Prostate gland (tissue), 2 donors: Measurements from ENCODE around the gene GABRB2. TPM values are rescaled to one million over a fixed set of nuclear protein-coding genes. Genes with fewer than 3 reads are reported as not detected.

ENCODE experiments used
- DNase-seq: peaks from one replicate; pipeline ENCODE4 v3.0.0-alpha.2; 2019; ENCODE audit warnings: low spot score
- H3K27ac ChIP-seq, 2 donors: fragments of 200-600 bp; sonication (generic); 2 replicates each; pipeline ENCODE4 v1.5.1; 2017 to 2019
- H3K27me3 ChIP-seq: fragments of 200-600 bp; sonication (generic); replicated peaks from 2 replicates; pipeline ENCODE4 v1.5.1; 2019; ENCODE audit not compliant: insufficient read depth
- H3K36me3 ChIP-seq, 2 donors: fragments of 200-600 bp; sonication (generic); 1 replicate in 1 of 2; 2 replicates in 1 of 2; pipeline versions ENCODE4 v1.5.1 to v1.8.1; 2017 to 2019
- H3K4me1 ChIP-seq: fragments of 200-600 bp; sonication (generic); replicated peaks from 2 replicates; pipeline ENCODE4 v1.5.1; 2019
- H3K4me3 ChIP-seq, 2 donors: fragments of 200-600 bp; sonication (generic); 2 replicates each; pipeline ENCODE4 v1.5.1; 2017 to 2019
- H3K9me3 ChIP-seq: fragments of 200-600 bp; sonication (generic); 2 replicates; pipeline ENCODE4 v1.5.1; 2017
- POLR2A ChIP-seq: fragments of 450-650 bp; IDR thresholded peaks from one replicate; pipeline ENCODE4 v1.6.1; 2016; ENCODE audit warnings: antibody characterized with exemption, mild to moderate bottlenecking
- POLR2AphosphoS5 ChIP-seq: sonication (generic); formaldehyde crosslinking; IDR thresholded peaks from one replicate; pipeline ENCODE4 v1.6.1; 2017; ENCODE audit warnings: antibody characterized with exemption
- whole genome bisulfite sequencing: methylation state at CpG from one replicate; pipeline ENCODE4 v1.1.5; 2018; 5-methylcytosine and 5-hydroxymethylcytosine counted together
- intact Hi-C: fragments of 100-400 bp; cut with DNase I; formaldehyde crosslinking; loops from one replicate; pipeline ENCODE4 v1.14.2; 2022
- total RNA-seq, 2 donors: library from RNA; depleted of rRNA; stranded (reverse); fragments of >200 nt; gene quantifications; one replicate each; pipeline ENCODE4 v1.1.0, GENCODE V29; 2016
- TF ChIP-seq, protein P1 (sequence below), 4 experiments: fragments of 200-600 bp in 2 of 4; fragments of 450-650 bp in 2 of 4; sonication (generic) in 2 of 4; IDR thresholded peaks; 1 replicate in 3 of 4; 2 replicates in 1 of 4; pipeline ENCODE4 v1.5.1; 2016 to 2019; ENCODE audit warnings: antibody characterized with exemption in 4 of 4, mild to moderate bottlenecking in 2 of 4, moderate library complexity in 2 of 4

The GABRB2 gene
- total RNA-seq, 2 donors from 2014 or later = 1.1 TPM; not detected in 1

DNA sequence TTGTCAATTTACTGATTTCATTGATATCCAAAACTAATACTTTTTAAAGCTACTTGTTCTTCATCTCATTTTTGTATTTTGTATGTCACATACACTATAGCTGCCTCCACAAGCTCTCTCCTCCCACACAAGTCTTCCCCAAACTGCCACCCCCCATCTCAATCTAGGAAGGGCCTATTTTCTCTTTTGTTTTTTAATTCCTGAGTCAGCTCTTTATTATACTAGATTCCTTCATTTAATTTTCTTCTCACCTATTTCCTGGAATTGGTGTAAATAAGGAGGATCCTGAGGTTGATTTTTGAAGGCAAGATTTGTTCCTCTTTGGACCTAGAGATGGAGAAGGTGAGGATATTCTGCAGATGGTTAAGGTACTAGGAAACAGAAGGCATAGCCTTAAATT is 277.4 kb downstream of the GABRB2 start:
- no peak for TF ChIP-seq POLR2AphosphoS5
- TF ChIP-seq POLR2A = no peak
- TF ChIP-seq, protein P1, sequence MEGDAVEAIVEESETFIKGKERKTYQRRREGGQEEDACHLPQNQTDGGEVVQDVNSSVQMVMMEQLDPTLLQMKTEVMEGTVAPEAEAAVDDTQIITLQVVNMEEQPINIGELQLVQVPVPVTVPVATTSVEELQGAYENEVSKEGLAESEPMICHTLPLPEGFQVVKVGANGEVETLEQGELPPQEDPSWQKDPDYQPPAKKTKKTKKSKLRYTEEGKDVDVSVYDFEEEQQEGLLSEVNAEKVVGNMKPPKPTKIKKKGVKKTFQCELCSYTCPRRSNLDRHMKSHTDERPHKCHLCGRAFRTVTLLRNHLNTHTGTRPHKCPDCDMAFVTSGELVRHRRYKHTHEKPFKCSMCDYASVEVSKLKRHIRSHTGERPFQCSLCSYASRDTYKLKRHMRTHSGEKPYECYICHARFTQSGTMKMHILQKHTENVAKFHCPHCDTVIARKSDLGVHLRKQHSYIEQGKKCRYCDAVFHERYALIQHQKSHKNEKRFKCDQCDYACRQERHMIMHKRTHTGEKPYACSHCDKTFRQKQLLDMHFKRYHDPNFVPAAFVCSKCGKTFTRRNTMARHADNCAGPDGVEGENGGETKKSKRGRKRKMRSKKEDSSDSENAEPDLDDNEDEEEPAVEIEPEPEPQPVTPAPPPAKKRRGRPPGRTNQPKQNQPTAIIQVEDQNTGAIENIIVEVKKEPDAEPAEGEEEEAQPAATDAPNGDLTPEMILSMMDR (IDR thresholded peaks at IDR 0.05) = no peak
- no peak for DNase-seq
- Histone ChIP-seq H3K9me3 (no peaks in the 10 kb centered on the region), H3K27ac (no peak overlapping the region), H3K4me3 (no peak overlapping the region), H3K4me1 (no peaks in the 10 kb centered on the region), H3K36me3 (no peaks in the 10 kb centered on the region), H3K27me3 (no peaks in the 10 kb centered on the region)
- intact Hi-C loops = no loop called here

GRCh38 chr5:161266954-161267353 is 279.6 kb downstream of the GABRB2 start:
- WGBS = 97% methylated on average over 1 of the region's 1 CpG
- Histone ChIP-seq H3K4me1 (no peaks in the 10 kb centered on the region), H3K27ac (no peak overlapping the region), H3K27me3 (no peaks in the 10 kb centered on the region), H3K9me3 (no peaks in the 10 kb centered on the region), H3K4me3 (no peak overlapping the region), H3K36me3 (no peaks in the 10 kb centered on the region)
- intact Hi-C loops = no loop called here
- no peak for DNase-seq
- no peak for TF ChIP-seq POLR2AphosphoS5
- TF ChIP-seq, protein P1 (IDR thresholded peaks at IDR 0.05) = no peak
- no peak for TF ChIP-seq POLR2A

DNA sequence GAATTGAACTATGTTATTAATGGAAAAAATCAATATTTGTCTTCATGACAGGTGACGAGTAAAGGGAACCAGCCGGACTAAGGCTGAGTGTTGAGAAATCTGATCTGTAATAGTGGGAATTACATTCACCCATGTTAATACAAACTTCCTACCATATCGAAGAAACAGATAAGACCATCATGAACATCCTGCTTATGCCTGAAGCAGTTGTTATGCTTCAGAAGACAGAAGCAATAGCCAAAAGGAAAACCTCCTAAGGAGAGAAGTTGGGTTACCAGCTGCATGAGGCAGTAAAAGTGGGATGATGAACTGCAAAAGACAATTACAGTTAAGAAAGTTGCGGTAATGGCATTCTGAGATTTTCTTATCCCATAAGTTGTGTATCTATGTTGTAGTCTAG is 281.5 kb downstream of the GABRB2 start:
- H3K9me3 ChIP-seq = no peaks in the 10 kb centered on the region
- TF ChIP-seq POLR2AphosphoS5 (no peak), POLR2A (no peak)
- TF ChIP-seq, protein P1 (IDR thresholded peaks at IDR 0.05) = no peak
- no peaks in the 10 kb centered on the region for H3K27me3 ChIP-seq
- no peaks in the 10 kb centered on the region for H3K36me3 ChIP-seq
- H3K4me1 ChIP-seq = no peaks in the 10 kb centered on the region
- DNase-seq = no peak
- H3K27ac ChIP-seq = no peak overlapping the region
- no peak overlapping the region for H3K4me3 ChIP-seq
- 77% methylated on average over 4 of the region's 4 CpGs for WGBS
- intact Hi-C loops = no loop called here

GRCh38 chr5:161263191-161263590 is 283.3 kb downstream of the GABRB2 start:
- Histone ChIP-seq H3K27ac (no peak overlapping the region), H3K4me1 (no peaks in the 10 kb centered on the region), H3K27me3 (no peaks in the 10 kb centered on the region), H3K4me3 (no peak overlapping the region), H3K36me3 (no peaks in the 10 kb centered on the region), H3K9me3 (no peaks in the 10 kb centered on the region)
- TF ChIP-seq POLR2A = no peak
- no peak for TF ChIP-seq POLR2AphosphoS5
- TF ChIP-seq, protein P1 (IDR thresholded peaks at IDR 0.05) = no peak
- intact Hi-C loops = no loop called here
- DNase-seq = no peak

GRCh38 chr5:161261668-161262323 is 284.7 kb downstream of the GABRB2 start:
- H3K4me1 ChIP-seq = no peaks in the 10 kb centered on the region
- no peaks in the 10 kb centered on the region for H3K9me3 ChIP-seq
- TF ChIP-seq POLR2A (no peak), POLR2AphosphoS5 (no peak)
- TF ChIP-seq, protein P1 (IDR thresholded peaks at IDR 0.05) = no peak
- 73% methylated on average over 4 of the region's 4 CpGs for WGBS
- H3K4me3 ChIP-seq = no peak overlapping the region
- H3K36me3 ChIP-seq = no peaks in the 10 kb centered on the region
- no peaks in the 10 kb centered on the region for H3K27me3 ChIP-seq
- H3K27ac ChIP-seq = no peak overlapping the region
- intact Hi-C loops = no loop called here
- no peak for DNase-seq
